MCF 10A (cell line): ENCODE data around the gene HSD11B1L. TPM values are rescaled to one million over a fixed set of nuclear protein-coding genes. Genes with fewer than 3 reads are reported as not detected.

Source experiments
- BruUV-seq: library from RNA; stranded (reverse); fragments of 400-500 nt; replicated peaks from 2 replicates; lab custom pipeline; 2021; lab: Mats Ljungman, UMichigan
- CTCF ChIA-PET: fragments of 300-600 bp; sonication (Branson Sonifier 250); formaldehyde crosslinking; extraction: SDS; loops from one replicate; lab custom pipeline; 2021; ENCODE audit warnings: antibody characterized with exemption, inconsistent platforms; lab: Yijun Ruan, JAX
- POLR2A ChIA-PET: fragments of 300-600, 350-650 bp; sonication (Branson Sonifier 250); formaldehyde crosslinking; extraction: SDS; loops from one replicate; lab custom pipeline; 2020; ENCODE audit warnings: antibody characterized with exemption, inconsistent platforms; lab: Yijun Ruan, JAX
- DNase-seq: peaks from one replicate; pipeline ENCODE4 v3.0.0-alpha.2; 2018; ENCODE audit not compliant: unreplicated experiment
- H3K27ac Mint-ChIP-seq: one replicate; pipeline ENCODE4 v1.8.0; 2022; ENCODE audit warnings: mild to moderate bottlenecking, low read depth, mixed read lengths; ENCODE audit not compliant: unreplicated experiment
- H3K27me3 Mint-ChIP-seq: one replicate; pipeline ENCODE4 v1.8.0; 2022; ENCODE audit warnings: mixed read lengths; ENCODE audit not compliant: insufficient read depth, unreplicated experiment
- H3K36me3 Mint-ChIP-seq: one replicate; pipeline ENCODE4 v1.8.0; 2022; ENCODE audit warnings: mild to moderate bottlenecking, moderate library complexity, mixed read lengths; ENCODE audit not compliant: insufficient read depth, unreplicated experiment
- H3K4me1 Mint-ChIP-seq: one replicate; pipeline ENCODE4 v1.8.0; 2022; ENCODE audit warnings: mixed read lengths; ENCODE audit not compliant: insufficient read depth, unreplicated experiment
- H3K4me3 Mint-ChIP-seq: one replicate; pipeline ENCODE4 v1.8.0; 2022; ENCODE audit warnings: mild to moderate bottlenecking, moderate library complexity, mixed read lengths; ENCODE audit not compliant: unreplicated experiment
- H3K9me3 Mint-ChIP-seq: one replicate; pipeline ENCODE4 v1.8.0; 2022; ENCODE audit warnings: mixed read lengths; ENCODE audit not compliant: unreplicated experiment
- CTCF ChIP-seq: fragments of 200-600 bp; IDR thresholded peaks from one replicate; pipeline ENCODE4 v1.8.0; 2022; ENCODE audit warnings: antibody characterized with exemption, mild to moderate bottlenecking; ENCODE audit not compliant: unreplicated experiment
- intact Hi-C: fragments of 100-400 bp; cut with micrococcal nuclease; formaldehyde crosslinking; loops from 2 replicates; pipeline ENCODE4 v1.14.1; 2022
- total RNA-seq: library from RNA; stranded (reverse); gene quantifications from 2 replicates; pipeline ENCODE4 v1.2.3, GENCODE V29; 2022

Gene HSD11B1L
- total RNA-seq, 1 experiment from 2014 or later = 5.5 TPM

GRCh38 chr19:5707576-5708575 is 27.0 kb downstream of the HSD11B1L start:
- POLR2A ChIA-PET = interaction anchor here (1.0 to 3.3 kb wide), 3 partner anchors 9 to 17 kb away, joined by 3 to 13 read pairs (median 3); no protein-coding TSS in a partner anchor
- DNase-seq = no peak
- Mint-ChIP-seq H3K9me3 (no peaks in the 10 kb centered on the region), H3K27me3 (no peaks in the 10 kb centered on the region), H3K27ac (no peak overlapping the region), H3K4me1 (peaks cover 6% of the 10 kb centered on the region), H3K4me3 (no peak overlapping the region), H3K36me3 (peaks cover 96% of the 10 kb centered on the region)
- intact Hi-C loops = no loop called here
- no peak for TF ChIP-seq CTCF
- BruUV-seq = no TSS peak
- CTCF ChIA-PET = interaction anchor here (0.6 to 1.3 kb wide), 4 partner anchors 18 to 786 kb away, joined by 3 to 5 read pairs (median 3); partner anchors contain the start of gene RPL36

DNA sequence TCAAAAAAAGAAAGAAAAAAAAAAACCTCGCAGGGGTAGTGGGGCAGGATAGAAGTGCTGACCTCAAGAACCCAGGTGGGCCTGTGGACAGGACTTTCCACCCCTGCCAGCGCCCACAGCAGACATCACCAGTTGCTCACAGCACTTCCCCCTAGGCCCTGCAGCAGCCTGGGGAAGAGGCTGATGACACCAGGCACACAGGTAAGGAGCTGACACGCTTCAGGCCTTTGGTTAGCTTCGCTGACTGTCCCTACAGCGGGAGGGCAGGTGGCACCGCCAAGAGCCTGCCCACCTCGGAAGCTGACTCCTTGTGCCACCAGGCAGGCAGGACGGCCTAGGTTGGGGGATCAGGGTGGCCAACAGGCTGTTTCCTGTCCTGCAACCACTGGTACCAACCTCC is 30.2 kb downstream of the HSD11B1L start:
- Mint-ChIP-seq H3K4me3 (no peak overlapping the region), H3K36me3 (peaks cover 92% of the 10 kb centered on the region), H3K4me1 (no peaks in the 10 kb centered on the region), H3K9me3 (no peaks in the 10 kb centered on the region), H3K27ac (no peak overlapping the region), H3K27me3 (no peaks in the 10 kb centered on the region)
- no TSS peak for BruUV-seq
- ChIA-PET POLR2A (interaction anchor here (1.0 kb wide), 1 partner anchor 9 kb away, joined by 4 read pairs; the partner anchor contains the start of genes CATSPERD and LONP1), CTCF (interaction anchor here (0.6 kb wide), 1 partner anchor 1152 kb away, joined by 3 read pairs; no protein-coding TSS in a partner anchor)
- intact Hi-C loops = no loop called here
- DNase-seq = no peak
- TF ChIP-seq CTCF = no peak

DNA sequence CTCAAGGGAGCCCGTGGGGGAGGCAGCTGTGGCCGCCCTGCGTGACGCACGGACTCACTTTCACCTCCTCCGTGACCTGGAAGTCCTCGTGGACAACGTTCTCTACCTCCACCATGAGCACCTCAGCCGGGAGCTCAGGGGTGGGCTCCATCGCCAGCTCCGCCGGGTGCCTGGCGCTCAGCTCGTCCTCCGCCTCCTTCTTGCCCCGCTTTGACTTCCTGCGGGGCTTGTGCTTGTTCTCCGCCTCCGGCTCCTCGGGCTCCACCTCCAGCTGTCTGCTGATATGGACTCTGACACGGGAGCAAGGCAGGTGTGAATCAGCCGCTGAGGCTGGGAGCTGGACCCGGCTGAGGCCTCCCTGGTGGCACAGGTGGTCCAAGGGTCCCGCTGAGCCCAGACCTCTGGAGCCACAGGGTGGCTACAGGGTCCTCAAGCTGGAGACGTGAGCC is 30.9 kb downstream of the HSD11B1L start:
- intact Hi-C loops = no loop called here
- Mint-ChIP-seq H3K4me3 (no peak overlapping the region), H3K4me1 (no peaks in the 10 kb centered on the region), H3K27ac (no peak overlapping the region), H3K36me3 (peaks cover 92% of the 10 kb centered on the region), H3K27me3 (no peaks in the 10 kb centered on the region), H3K9me3 (no peaks in the 10 kb centered on the region)
- CTCF ChIA-PET = interaction anchor here (0.7 to 0.8 kb wide), 2 partner anchors 257 to 653 kb away, joined by 3 read pairs; no protein-coding TSS in a partner anchor
- BruUV-seq = no TSS peak
- no peak for TF ChIP-seq CTCF
- POLR2A ChIA-PET = interaction anchor here (1.0 to 1.3 kb wide), 2 partner anchors 8 to 22 kb away, joined by 4 to 5 read pairs; partner anchors contain the start of genes CATSPERD, LONP1 and RPL36
- DNase-seq = no peak

GRCh38 chr19:5713228-5713627 is 32.4 kb downstream of the HSD11B1L start:
- intact Hi-C loops = no loop called here
- no peak for TF ChIP-seq CTCF
- no peaks in the 10 kb centered on the region for H3K27me3 Mint-ChIP-seq

More at GRCh38 chr19:5713228-5713627, 32.4 kb downstream of the HSD11B1L start:
- Mint-ChIP-seq H3K9me3 (no peaks in the 10 kb centered on the region), H3K4me1 (no peaks in the 10 kb centered on the region), H3K36me3 (peaks cover 89% of the 10 kb centered on the region), H3K4me3 (no peak overlapping the region), H3K27ac (no peak overlapping the region)
- ChIA-PET CTCF (interaction anchor here (0.6 kb wide), 1 partner anchor 1318 kb away, joined by 3 read pairs; no protein-coding TSS in a partner anchor), POLR2A (interaction anchor here (1.4 to 1.6 kb wide), 2 partner anchors 22 to 23 kb away, joined by 3 to 5 read pairs; partner anchors contain the start of gene RPL36)
- BruUV-seq = no TSS peak
- no peak for DNase-seq
